Trophoblast cell (in vitro differentiated cells and primary cell): ENCODE data around the gene TUBB6.

Experiments used
- DNase-seq, 2 donors: peaks; one replicate each; pipeline ENCODE4 v3.0.0-alpha.2; 2016
- H2AFZ ChIP-seq: 2 replicates; pipeline ENCODE4 v1.6.1; 2013; ENCODE audit warnings: low read length, moderate library complexity, mild to moderate bottlenecking; ENCODE audit not compliant: insufficient read depth, poor library complexity
- H2AK5ac ChIP-seq: 2 replicates; pipeline ENCODE4 v1.6.1; 2013; ENCODE audit warnings: mild to moderate bottlenecking, low read length
- H2BK120ac ChIP-seq: 2 replicates; pipeline ENCODE4 v1.6.1; 2013; ENCODE audit warnings: low read length, mild to moderate bottlenecking, moderate library complexity; ENCODE audit not compliant: insufficient read depth, poor library complexity
- H2BK12ac ChIP-seq: 2 replicates; pipeline ENCODE4 v1.6.1; 2013; ENCODE audit warnings: mild to moderate bottlenecking, low read length, moderate library complexity
- H2BK5ac ChIP-seq: 2 replicates; pipeline ENCODE4 v1.6.1; 2013; ENCODE audit warnings: low read length, low read depth, moderate library complexity, mild to moderate bottlenecking; ENCODE audit not compliant: poor library complexity
- H3K14ac ChIP-seq: 2 replicates; pipeline ENCODE4 v1.6.1; 2013; ENCODE audit warnings: mild to moderate bottlenecking, low read length
- H3K18ac ChIP-seq: 2 replicates; pipeline ENCODE4 v1.6.1; 2013; ENCODE audit warnings: mild to moderate bottlenecking, low read length
- H3K23ac ChIP-seq: 2 replicates; pipeline ENCODE4 v1.6.1; 2013; ENCODE audit warnings: low read length
- H3K27ac ChIP-seq: 2 replicates; pipeline ENCODE4 v1.5.1; 2013; ENCODE audit warnings: low read depth, mild to moderate bottlenecking, inconsistent platforms, low read length, moderate library complexity
- H3K27me3 ChIP-seq: 2 replicates; pipeline ENCODE4 v1.6.1; 2013; ENCODE audit warnings: inconsistent platforms, mild to moderate bottlenecking, low read length, moderate library complexity; ENCODE audit not compliant: insufficient read depth
- H3K36me3 ChIP-seq, 2 experiments: 1 replicate in 1 of 2; 2 replicates in 1 of 2; pipeline ENCODE4 v1.6.1; 2013; ENCODE audit warnings: low read length in 2 of 2, mild to moderate bottlenecking in 2 of 2, moderate library complexity in 1 of 2; ENCODE audit not compliant: insufficient read depth in 2 of 2, control insufficient read depth in 1 of 2
- H3K4ac ChIP-seq: 2 replicates; pipeline ENCODE4 v1.6.1; 2013; ENCODE audit warnings: low read depth, mild to moderate bottlenecking, low read length, moderate library complexity
- H3K4me1 ChIP-seq, 2 experiments: 1 replicate in 1 of 2; 2 replicates in 1 of 2; pipeline ENCODE4 v1.6.1; 2013; ENCODE audit warnings: low read length in 2 of 2, mild to moderate bottlenecking in 2 of 2, moderate library complexity in 1 of 2; ENCODE audit not compliant: insufficient read depth in 2 of 2, control insufficient read depth in 1 of 2
- H3K4me2 ChIP-seq: 2 replicates; pipeline ENCODE4 v1.6.1; 2013; ENCODE audit warnings: inconsistent platforms, mild to moderate bottlenecking, low read length, moderate library complexity
- H3K4me3 ChIP-seq: 2 replicates; pipeline ENCODE4 v1.5.1; 2013; ENCODE audit warnings: mild to moderate bottlenecking, low read depth, low read length, inconsistent platforms
- H3K79me1 ChIP-seq: one replicate; pipeline ENCODE4 v1.6.1; 2013; ENCODE audit warnings: low read length
- H3K79me2 ChIP-seq: 2 replicates; pipeline ENCODE4 v1.6.1; 2013; ENCODE audit warnings: low read length, mild to moderate bottlenecking; ENCODE audit not compliant: control insufficient read depth, insufficient read depth, poor library complexity
- H3K9ac ChIP-seq: 2 replicates; pipeline ENCODE4 v1.6.1; 2013; ENCODE audit warnings: mild to moderate bottlenecking, low read length
- H3K9me3 ChIP-seq: 2 replicates; pipeline ENCODE4 v1.6.1; 2013; ENCODE audit warnings: low read depth, mild to moderate bottlenecking, control low read depth, inconsistent platforms, low read length; ENCODE audit not compliant: insufficient read depth
- H4K12ac ChIP-seq: 2 replicates; pipeline ENCODE4 v1.6.1; 2013; ENCODE audit warnings: low read depth, mild to moderate bottlenecking, low read length, moderate library complexity
- H4K8ac ChIP-seq: 2 replicates; pipeline ENCODE4 v1.6.1; 2013; ENCODE audit warnings: low read depth, mild to moderate bottlenecking, low read length, moderate library complexity
- H4K91ac ChIP-seq: one replicate; pipeline ENCODE4 v1.6.1; 2013; ENCODE audit warnings: low read depth, mild to moderate bottlenecking, low read length, moderate library complexity
- WGBS: extraction: QIAGEN DNeasy Blood & Tissue Kit; methylation state at CpG from one replicate; pipeline ENCODE4 v1.1.7; 2013; ENCODE audit warnings: missing lambda C conversion rate; ENCODE audit not compliant: insufficient read length, insufficient coverage; ENCODE audit errors: extremely low coverage; 5-methylcytosine and 5-hydroxymethylcytosine counted together

TUBB6 gene

GRCh38 chr18:12299862-12300261 lies 8.2 kb upstream of the TUBB6 start:
- no peak overlapping the region for H3K9ac ChIP-seq
- no peak overlapping the region for H3K4me2 ChIP-seq
- H3K14ac ChIP-seq = no peak overlapping the region
- no peak overlapping the region for H2BK5ac ChIP-seq
- no peak overlapping the region for H3K4me3 ChIP-seq
- no peak overlapping the region for H3K4ac ChIP-seq
- no peak overlapping the region for H2BK120ac ChIP-seq
- no peak overlapping the region for H3K27ac ChIP-seq
- H4K8ac ChIP-seq = no peak overlapping the region
- H3K79me1 ChIP-seq = no peaks in the 10 kb centered on the region
- no peak overlapping the region for H3K23ac ChIP-seq
- no peaks in the 10 kb centered on the region for H3K27me3 ChIP-seq
- H3K36me3 ChIP-seq = no peaks in the 10 kb centered on the region
- no peak overlapping the region for H4K91ac ChIP-seq
- no peak overlapping the region for H3K18ac ChIP-seq
- no peak overlapping the region for H2BK12ac ChIP-seq
- H2AK5ac ChIP-seq = no peak overlapping the region
- peaks cover 0 to 2% of the 10 kb centered on the region in 2 experiments for H3K4me1 ChIP-seq
- peaks cover 2% of the 10 kb centered on the region for H3K9me3 ChIP-seq
- no CpG with 5 or more reads among the region's 2 CpGs for WGBS
- H3K79me2 ChIP-seq = no peaks in the 10 kb centered on the region
- no peak overlapping the region for H4K12ac ChIP-seq
- no peak for DNase-seq
- no peak overlapping the region for H2AFZ ChIP-seq

GRCh38 chr18:12301263-12302005 lies 6.6 kb upstream of the TUBB6 start:
- Histone ChIP-seq H3K36me3 (no peaks in the 10 kb centered on the region), H3K9ac (no peak overlapping the region), H3K14ac (no peak overlapping the region), H4K12ac (no peak overlapping the region), H3K23ac (no peak overlapping the region), H3K4me1 (peaks cover 0 to 5% of the 10 kb centered on the region in 2 experiments), H2BK12ac (no peak overlapping the region), H3K9me3 (peaks cover 2% of the 10 kb centered on the region), H3K4ac (no peak overlapping the region), H2AFZ (no peak overlapping the region), H3K79me1 (no peaks in the 10 kb centered on the region), H4K8ac (no peak overlapping the region), H2BK120ac (no peak overlapping the region), H3K27ac (no peak overlapping the region), H2BK5ac (no peak overlapping the region), H3K27me3 (no peaks in the 10 kb centered on the region), H4K91ac (no peak overlapping the region), H2AK5ac (no peak overlapping the region), H3K18ac (no peak overlapping the region), H3K4me2 (no peak overlapping the region), H3K79me2 (no peaks in the 10 kb centered on the region), H3K4me3 (no peak overlapping the region)
- DNase-seq = no peak
- no CpG with 5 or more reads among the region's 13 CpGs for WGBS

- no peak overlapping the region for H2BK120ac ChIP-seq
- peaks cover 2% of the 10 kb centered on the region for H3K79me1 ChIP-seq
- H3K9ac ChIP-seq = no peak overlapping the region
- peaks cover 2% of the 10 kb centered on the region for H3K9me3 ChIP-seq
- no peak overlapping the region for H3K4me2 ChIP-seq
- H3K79me2 ChIP-seq = no peaks in the 10 kb centered on the region
- no peak overlapping the region for H4K12ac ChIP-seq
- no peak overlapping the region for H3K4me3 ChIP-seq
- peaks cover 0 to 13% of the 10 kb centered on the region in 2 experiments for H3K4me1 ChIP-seq
- H3K27ac ChIP-seq = no peak overlapping the region
- no peak overlapping the region for H4K8ac ChIP-seq
- no peaks in the 10 kb centered on the region for H3K27me3 ChIP-seq
- H3K4ac ChIP-seq = no peak overlapping the region
- H3K14ac ChIP-seq = no peak overlapping the region
- H3K36me3 ChIP-seq = no peaks in the 10 kb centered on the region
- no CpG with 5 or more reads among the region's 14 CpGs for WGBS
- no peak overlapping the region for H3K18ac ChIP-seq
- DNase-seq = no peak
- H2BK5ac ChIP-seq = no peak overlapping the region
- no peak overlapping the region for H2BK12ac ChIP-seq
- no peak overlapping the region for H4K91ac ChIP-seq
- no peak overlapping the region for H3K23ac ChIP-seq
- no peak overlapping the region for H2AFZ ChIP-seq
- H2AK5ac ChIP-seq = no peak overlapping the region
Measured at GRCh38 chr18:12302391-12303147, 5.5 kb upstream of the TUBB6 start.

- peaks cover 0 to 2% of the 10 kb centered on the region in 2 experiments for H3K36me3 ChIP-seq
- no peak overlapping the region for H2AK5ac ChIP-seq
- no peak overlapping the region for H3K27ac ChIP-seq
- no peak for DNase-seq
- no peak overlapping the region for H3K4me3 ChIP-seq
- peaks cover 2 to 16% of the 10 kb centered on the region in 2 experiments for H3K4me1 ChIP-seq
- no peak overlapping the region for H3K4me2 ChIP-seq
- H4K91ac ChIP-seq = no peak overlapping the region
- no peak overlapping the region for H2BK5ac ChIP-seq
- no peak overlapping the region for H4K12ac ChIP-seq
- H3K18ac ChIP-seq = no peak overlapping the region
- WGBS = no CpG with 5 or more reads among the region's 19 CpGs
- H3K79me2 ChIP-seq = peaks cover 11% of the 10 kb centered on the region
- H2BK120ac ChIP-seq = no peak overlapping the region
- no peak overlapping the region for H3K9ac ChIP-seq
- no peak overlapping the region for H4K8ac ChIP-seq
- H3K14ac ChIP-seq = no peak overlapping the region
- no peaks in the 10 kb centered on the region for H3K9me3 ChIP-seq
- H3K23ac ChIP-seq = no peak overlapping the region
- H2AFZ ChIP-seq = no peak overlapping the region
- H2BK12ac ChIP-seq = no peak overlapping the region
- peaks cover 15% of the 10 kb centered on the region for H3K79me1 ChIP-seq
- H3K27me3 ChIP-seq = no peaks in the 10 kb centered on the region
- no peak overlapping the region for H3K4ac ChIP-seq
Measured at GRCh38 chr18:12304351-12305210, 3.5 kb upstream of the TUBB6 start.
